IPS-20b (cell line): Measurements from ENCODE around the gene SND1.

ENCODE experiments used
- H3K27ac ChIP-seq: one replicate; pipeline ENCODE4 v1.5.1; 2013; ENCODE audit warnings: low read length
- H3K27me3 ChIP-seq: 2 replicates; pipeline ENCODE4 v1.6.1; 2013; ENCODE audit warnings: mild to moderate bottlenecking, low read length, inconsistent platforms; ENCODE audit not compliant: insufficient read depth
- H3K36me3 ChIP-seq: 2 replicates; pipeline ENCODE4 v1.6.1; 2013; ENCODE audit warnings: low read depth, mild to moderate bottlenecking, inconsistent platforms, low read length, moderate library complexity; ENCODE audit not compliant: insufficient read depth
- H3K4me1 ChIP-seq: 2 replicates; pipeline ENCODE4 v1.6.1; 2013; ENCODE audit warnings: mild to moderate bottlenecking, control low read depth, inconsistent platforms, low read length, moderate library complexity; ENCODE audit not compliant: insufficient read depth
- H3K4me3 ChIP-seq: 2 replicates; pipeline ENCODE4 v1.5.1; 2013; ENCODE audit warnings: mild to moderate bottlenecking, low read length, inconsistent platforms
- H3K9ac ChIP-seq: 2 replicates; pipeline ENCODE4 v1.6.1; 2013; ENCODE audit warnings: low read depth, mild to moderate bottlenecking, inconsistent platforms, low read length, moderate library complexity
- H3K9me3 ChIP-seq: 2 replicates; pipeline ENCODE4 v1.6.1; 2013; ENCODE audit warnings: mild to moderate bottlenecking, low read depth, low read length, inconsistent platforms; ENCODE audit not compliant: insufficient read depth

The SND1 gene

DNA sequence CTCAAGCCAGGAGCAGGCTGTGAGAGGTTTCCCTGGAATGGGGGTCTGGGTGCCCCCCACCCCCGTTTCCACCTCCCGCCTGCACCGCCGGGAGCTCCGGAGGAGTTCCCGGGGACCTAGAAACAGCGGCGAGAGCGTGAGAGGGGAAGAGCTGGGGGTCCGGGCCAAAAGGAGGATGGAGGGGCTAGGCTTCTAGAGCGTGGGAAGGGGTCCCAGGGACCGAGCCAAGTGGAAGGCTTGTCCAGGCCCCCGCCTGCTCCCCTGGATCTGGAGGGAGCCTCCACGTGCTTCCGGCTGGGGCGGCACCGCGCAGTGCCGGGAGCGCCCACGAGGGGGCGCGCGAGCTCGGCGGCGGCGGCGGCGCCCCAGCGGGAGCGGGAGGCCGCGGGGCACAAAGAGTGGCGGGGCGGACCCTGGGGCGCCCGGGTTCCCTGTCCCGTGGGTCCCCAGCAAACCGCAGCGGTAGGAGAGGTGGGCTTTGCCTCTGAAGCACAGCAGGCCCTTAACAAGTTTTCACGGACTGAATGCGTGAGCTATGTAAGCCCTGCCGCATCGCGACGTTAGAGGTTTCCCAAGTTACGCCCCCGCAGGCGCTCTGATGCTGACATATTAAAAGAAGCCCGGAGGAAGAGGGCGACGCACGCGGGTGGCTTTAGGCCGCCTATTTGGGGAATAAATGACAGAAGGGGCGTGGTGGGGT is 483.7 kb downstream of the SND1 start:
- H3K4me3 ChIP-seq, result peak overlapping the region; percentile 77
- peaks cover 75% of the 10 kb centered on the region for H3K27me3 ChIP-seq
- peak overlapping the region; percentile 60; the same call in 1 of the 2 replicates for H3K9ac ChIP-seq
- H3K4me1 ChIP-seq, result peaks cover 10% of the 10 kb centered on the region; the same call in 1 of the 2 replicates
- H3K9me3 ChIP-seq, result no peaks in the 10 kb centered on the region; the same call in 1 of the 2 replicates
- no peak overlapping the region for H3K27ac ChIP-seq
- H3K36me3 ChIP-seq, result no peaks in the 10 kb centered on the region

DNA sequence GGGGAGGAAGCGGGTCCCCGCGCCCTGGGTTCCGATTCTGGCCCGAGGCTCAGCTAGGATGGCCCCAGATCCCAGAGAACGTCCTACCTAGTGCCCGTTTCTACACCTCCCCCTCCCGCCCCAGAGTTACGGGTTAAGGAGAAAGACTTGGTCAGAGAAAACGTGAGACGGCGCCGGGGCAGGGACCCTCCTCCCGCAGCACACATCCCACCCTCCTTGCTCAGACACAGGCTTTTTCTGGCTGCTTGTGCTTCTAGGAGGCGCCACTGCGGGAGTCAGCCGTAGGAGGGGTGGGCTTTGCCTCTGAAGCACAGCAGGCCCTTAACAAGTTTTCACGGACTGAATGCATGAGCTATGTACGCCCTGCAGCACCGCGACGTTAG is 484.2 kb downstream of the SND1 start:
- H3K27ac ChIP-seq, result no peak overlapping the region
- peak overlapping the region; percentile 77 for H3K4me3 ChIP-seq
- H3K4me1 ChIP-seq, result peaks cover 10% of the 10 kb centered on the region; the same call in 1 of the 2 replicates
- no peaks in the 10 kb centered on the region; the same call in 1 of the 2 replicates for H3K9me3 ChIP-seq
- no peaks in the 10 kb centered on the region for H3K36me3 ChIP-seq
- H3K9ac ChIP-seq, result peak overlapping the region; percentile 50; the same call in 1 of the 2 replicates
- H3K27me3 ChIP-seq, result peaks cover 73% of the 10 kb centered on the region

DNA sequence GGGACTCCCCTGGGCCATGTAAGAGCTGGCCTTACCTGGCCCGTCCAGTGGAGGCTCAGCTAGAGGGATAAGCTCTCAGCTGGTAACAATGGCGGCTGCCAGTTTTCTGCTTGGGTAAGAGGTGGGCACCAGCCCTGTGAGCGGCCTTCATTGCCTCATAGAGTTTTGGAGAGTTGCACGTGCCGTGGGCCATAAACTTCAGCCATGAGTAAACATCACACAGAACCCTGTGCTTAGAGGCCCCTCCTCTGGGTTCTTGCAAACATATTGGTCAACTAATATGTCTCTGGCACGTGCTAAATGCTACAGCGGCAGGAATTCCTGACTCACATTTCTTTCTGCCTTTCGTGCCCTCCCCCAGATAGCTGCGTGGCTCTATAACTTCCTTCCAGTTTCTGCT is 485.2 kb downstream of the SND1 start:
- Histone ChIP-seq H3K9ac (no peak overlapping the region), H3K36me3 (no peaks in the 10 kb centered on the region), H3K27me3 (peaks cover 79% of the 10 kb centered on the region), H3K4me1 (peaks cover 10% of the 10 kb centered on the region; the same call in 1 of the 2 replicates), H3K4me3 (no peak overlapping the region), H3K9me3 (no peaks in the 10 kb centered on the region; the same call in 1 of the 2 replicates), H3K27ac (no peak overlapping the region)

DNA sequence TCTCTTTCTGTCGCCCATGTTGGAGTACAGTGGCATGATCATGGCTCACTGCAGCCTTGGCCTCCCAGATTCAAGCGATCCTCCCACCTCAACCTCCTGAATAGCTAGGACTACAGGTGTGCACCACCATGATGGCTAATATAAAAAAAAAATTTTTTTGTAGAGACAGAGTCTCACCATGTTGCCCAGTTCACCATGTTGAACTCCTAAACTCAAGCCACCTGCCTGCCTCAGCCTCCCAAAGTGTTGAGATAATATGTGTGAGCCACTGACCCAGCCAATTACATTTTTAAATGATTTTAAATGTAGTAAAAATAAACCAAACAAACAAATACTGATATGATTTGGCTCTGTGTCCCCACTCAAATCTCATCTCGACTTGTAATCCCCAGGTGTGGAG is 487.4 kb downstream of the SND1 start:
- H3K4me3 ChIP-seq, result no peak overlapping the region
- H3K9ac ChIP-seq, result no peak overlapping the region
- H3K4me1 ChIP-seq, result peaks cover 10% of the 10 kb centered on the region; the same call in 1 of the 2 replicates
- peaks cover 65% of the 10 kb centered on the region for H3K27me3 ChIP-seq
- H3K36me3 ChIP-seq, result no peaks in the 10 kb centered on the region
- H3K9me3 ChIP-seq, result no peaks in the 10 kb centered on the region; the same call in 1 of the 2 replicates
- no peak overlapping the region for H3K27ac ChIP-seq

DNA sequence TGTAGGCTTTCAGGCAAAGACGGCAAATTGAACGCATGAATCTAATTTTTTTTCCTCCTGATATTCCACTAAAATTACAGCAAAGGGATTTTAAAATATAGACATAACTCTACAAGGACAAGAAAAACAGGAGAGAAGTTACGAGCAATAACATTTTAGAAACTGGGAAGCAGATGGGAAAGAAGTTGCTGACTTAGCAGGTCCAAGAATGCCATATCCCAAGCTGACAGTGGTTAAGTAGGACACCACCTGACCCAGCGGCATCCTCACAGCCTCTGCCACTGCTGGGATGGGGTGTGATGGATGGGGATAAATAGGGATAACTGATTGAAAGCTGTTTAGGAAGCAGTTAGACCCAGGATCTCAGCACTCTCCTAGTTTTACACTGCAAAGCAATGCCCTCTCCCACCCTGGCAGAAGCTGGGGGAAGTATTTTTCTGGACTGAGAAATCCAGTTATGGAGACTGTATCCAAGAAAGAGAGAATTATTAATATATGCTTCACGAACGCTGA is 489.7 kb downstream of the SND1 start:
- no peak overlapping the region for H3K27ac ChIP-seq
- H3K27me3 ChIP-seq, result peaks cover 44% of the 10 kb centered on the region
- no peak overlapping the region for H3K4me3 ChIP-seq
- H3K9me3 ChIP-seq, result no peaks in the 10 kb centered on the region; the same call in 1 of the 2 replicates
- H3K9ac ChIP-seq, result no peak overlapping the region
- no peaks in the 10 kb centered on the region for H3K36me3 ChIP-seq
- H3K4me1 ChIP-seq, result peaks cover under 1% of the 10 kb centered on the region; the same call in 1 of the 2 replicates
